Measurements from ENCODE around the gene TCF20. TPM values are rescaled to one million over a fixed set of nuclear protein-coding genes. Genes with fewer than 3 reads are reported as not detected.
A peak's percentile ranks its signal among the peaks of the same experiment; 100 is the strongest.

TCF20 gene
- total and polyA plus RNA-seq, 8 donors, result 7.8 to 28.3 (median 17.0) TPM

- H3K4me3 ChIP-seq, result no peak overlapping the region
- ATAC-seq, result peak; percentile 41 to 74 (median 58)
- 65 to 67% methylated on average over 12 of the region's 12 CpGs for WGBS, 2 donors
- no peak for FAIRE-seq
- TF ChIP-seq CTCF (IDR thresholded peaks at IDR 0.05), result no peak
- no peaks in the 10 kb centered on the region for H3K9me3 ChIP-seq
- H3K36me3 ChIP-seq, result no peaks in the 10 kb centered on the region
- peak overlapping the region in 1 of 4 donors; percentile 36 for H3K27ac ChIP-seq
- H3K27me3 ChIP-seq, result no peaks in the 10 kb centered on the region
- intact Hi-C loops (cut with DNase I), result no loop called here
- peak in 1 of 6 donors; percentile 37 for DNase-seq
- H3K4me1 ChIP-seq, result peaks cover 0 to 10% (median 9%) of the 10 kb centered on the region in 3 donors
These were observed 22.5 kb upstream of the TCF20 start for GRCh38 chr22:42292732-42293520.

- DNase-seq (peak in 1 of 6 donors; percentile 30), ATAC-seq (no peak), FAIRE-seq (no peak)
- Histone ChIP-seq H3K4me1 (peaks cover 0 to 9% (median 6%) of the 10 kb centered on the region in 3 donors), H3K9me3 (no peaks in the 10 kb centered on the region), H3K27ac (no peak overlapping the region), H3K27me3 (no peaks in the 10 kb centered on the region), H3K36me3 (no peaks in the 10 kb centered on the region), H3K4me3 (no peak overlapping the region)
- 91 to 94% methylated on average over 6 of the region's 6 CpGs for WGBS, 2 donors
- intact Hi-C loops (cut with DNase I), result no loop called here
- no peak for TF ChIP-seq CTCF (IDR thresholded peaks at IDR 0.05)
These were observed 20.8 kb upstream of the TCF20 start for GRCh38 chr22:42291287-42291686.

- no peaks in the 10 kb centered on the region for H3K36me3 ChIP-seq
- H3K9me3 ChIP-seq, result no peaks in the 10 kb centered on the region
- peaks cover 0 to 2% (median 0%) of the 10 kb centered on the region in 4 donors for H3K27me3 ChIP-seq
- FAIRE-seq (no peak), ATAC-seq (no peak), DNase-seq (peak in 1 of 6 donors; percentile 56)
- H3K4me1 ChIP-seq, result peaks cover 0 to 9% (median 6%) of the 10 kb centered on the region in 3 donors
- 75% methylated on average over 36 of the region's 36 CpGs for WGBS, 2 donors
- intact Hi-C loops (cut with DNase I), result no loop called here
- H3K27ac ChIP-seq, result no peak overlapping the region
- no peak for TF ChIP-seq CTCF (IDR thresholded peaks at IDR 0.05)
- H3K4me3 ChIP-seq, result no peak overlapping the region
These were observed 19.5 kb upstream of the TCF20 start for GRCh38 chr22:42289671-42290541.

- intact Hi-C loops (cut with DNase I), result no loop called here
These were observed 18.3 kb upstream of the TCF20 start for GRCh38 chr22:42288791-42289190.

More at GRCh38 chr22:42288791-42289190, 18.3 kb upstream of the TCF20 start:
- WGBS, 2 donors, result 87 to 96% methylated on average over 5 of the region's 5 CpGs
- Histone ChIP-seq H3K4me1 (peaks cover 0 to 9% (median 6%) of the 10 kb centered on the region in 3 donors), H3K27me3 (peaks cover 0 to 6% (median 0%) of the 10 kb centered on the region in 4 donors), H3K36me3 (no peaks in the 10 kb centered on the region), H3K4me3 (no peak overlapping the region), H3K27ac (no peak overlapping the region), H3K9me3 (no peaks in the 10 kb centered on the region)
- ATAC-seq (no peak), FAIRE-seq (no peak), DNase-seq (no peak)
- TF ChIP-seq CTCF (IDR thresholded peaks at IDR 0.05), result no peak

Measured in pancreas (tissue), 10 donors.